GM19438 (cell line): ENCODE data around the gene SND1.
"Not testable (repeated sequence)": the region's sequence is repeated elsewhere in the genome, so short reads cannot be mapped to it uniquely, and the experiment has no call there.

Source experiments
- ATAC-seq: cut with Tn5 transposase; IDR thresholded peaks from one replicate; pipeline ENCODE4 v1.9.1; 2021; ENCODE audit warnings: low read depth; ENCODE audit not compliant: unreplicated experiment

SND1 gene

GRCh38 chr7:128102490-128103291 is 450.7 kb downstream of the SND1 start:
- ATAC-seq = no peak

DNA sequence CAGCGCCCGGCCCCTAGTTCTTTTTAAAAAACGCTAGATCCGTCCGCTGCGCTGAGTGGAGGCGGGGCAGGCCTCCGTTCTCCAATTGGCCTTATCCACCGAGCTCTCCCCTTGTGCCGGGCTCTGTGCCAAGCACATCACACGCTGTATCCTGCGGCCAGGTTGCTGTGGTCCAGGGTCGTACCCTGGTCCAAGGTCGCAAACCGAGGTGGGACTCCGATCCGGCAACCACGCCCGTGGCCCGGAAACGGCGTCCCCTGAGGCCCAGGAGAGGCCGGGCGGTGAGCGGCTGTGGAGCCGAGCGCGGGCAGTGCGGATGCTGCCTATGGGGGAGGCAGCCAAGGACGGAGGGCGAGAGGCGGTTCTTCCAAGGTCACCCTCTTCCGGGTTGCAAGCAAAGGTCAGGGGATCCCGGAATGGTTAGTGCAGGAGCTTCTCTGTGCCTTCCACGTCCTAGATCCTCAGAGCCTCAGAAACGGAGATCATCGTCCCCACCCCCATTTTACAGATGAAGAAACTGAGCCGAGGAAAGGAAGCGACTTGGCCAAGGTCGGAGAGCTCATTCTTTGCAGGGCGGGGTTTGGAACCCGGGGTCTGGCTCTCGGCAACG is 451.6 kb downstream of the SND1 start:
- ATAC-seq = no peak

- ATAC-seq = no peak
These were observed 452.2 kb downstream of the SND1 start for GRCh38 chr7:128104108-128104742.

GRCh38 chr7:128105228-128106022 is 453.4 kb downstream of the SND1 start:
- ATAC-seq = no peak

- no peak for ATAC-seq
These were observed 454.8 kb downstream of the SND1 start for GRCh38 chr7:128106821-128107220.

GRCh38 chr7:128107516-128107915 is 455.5 kb downstream of the SND1 start:
- not testable (repeated sequence) for ATAC-seq

DNA sequence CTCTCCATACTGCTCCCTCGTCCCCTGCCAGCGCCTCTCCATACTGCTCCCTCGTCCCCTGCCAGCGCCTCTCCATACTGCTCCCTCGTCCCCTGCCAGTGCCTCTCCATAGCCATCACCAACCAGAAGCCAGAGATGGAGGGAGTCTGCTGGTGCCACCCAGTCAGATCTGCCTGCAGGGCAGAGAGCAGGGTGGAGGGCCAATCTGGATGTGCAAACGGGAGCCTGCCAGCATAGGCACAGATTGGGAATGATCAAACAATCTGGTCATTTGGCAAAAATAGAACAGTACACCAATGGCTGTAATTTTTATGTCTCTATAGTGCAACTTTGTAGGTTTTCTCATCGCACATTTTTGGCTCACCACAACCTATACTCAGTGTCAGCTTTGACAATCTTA is 456.1 kb downstream of the SND1 start:
- no peak for ATAC-seq

DNA sequence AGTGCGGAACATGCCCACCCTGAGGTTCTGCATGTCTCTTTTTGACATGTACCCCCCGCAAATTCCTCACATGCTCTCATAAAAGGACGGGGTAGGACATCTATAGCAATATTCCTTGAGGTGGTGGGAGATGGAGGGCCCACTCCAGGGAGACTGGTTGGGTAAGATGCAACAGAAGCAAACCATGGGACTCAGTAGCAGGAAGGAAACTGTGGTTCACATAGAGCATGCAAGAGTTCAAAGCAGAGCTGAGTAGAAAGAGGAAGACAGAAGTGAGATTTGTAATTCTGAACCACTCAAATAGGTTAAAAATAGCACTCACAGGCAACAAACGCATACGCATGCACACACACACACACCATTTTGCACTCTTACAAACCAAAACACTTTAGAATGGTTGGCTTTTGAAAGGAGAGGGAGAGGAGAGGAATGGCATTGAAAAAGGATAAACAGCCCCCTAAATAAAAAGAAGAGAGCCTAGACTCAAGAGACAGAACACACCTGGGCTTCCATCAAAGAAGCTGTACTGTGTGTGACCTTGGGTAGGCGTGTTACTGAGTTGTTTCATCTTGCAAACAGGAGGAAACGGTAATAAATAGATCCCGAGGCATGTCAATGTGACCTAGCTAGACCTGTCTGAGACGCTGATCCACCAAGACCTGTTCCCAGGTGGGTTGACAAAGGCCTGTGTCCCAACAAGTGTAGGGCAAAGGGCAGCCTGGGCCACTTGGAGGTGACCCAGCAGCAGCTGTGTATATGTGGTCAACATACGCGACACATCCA is 456.8 kb downstream of the SND1 start:
- ATAC-seq = peak; percentile 82

DNA sequence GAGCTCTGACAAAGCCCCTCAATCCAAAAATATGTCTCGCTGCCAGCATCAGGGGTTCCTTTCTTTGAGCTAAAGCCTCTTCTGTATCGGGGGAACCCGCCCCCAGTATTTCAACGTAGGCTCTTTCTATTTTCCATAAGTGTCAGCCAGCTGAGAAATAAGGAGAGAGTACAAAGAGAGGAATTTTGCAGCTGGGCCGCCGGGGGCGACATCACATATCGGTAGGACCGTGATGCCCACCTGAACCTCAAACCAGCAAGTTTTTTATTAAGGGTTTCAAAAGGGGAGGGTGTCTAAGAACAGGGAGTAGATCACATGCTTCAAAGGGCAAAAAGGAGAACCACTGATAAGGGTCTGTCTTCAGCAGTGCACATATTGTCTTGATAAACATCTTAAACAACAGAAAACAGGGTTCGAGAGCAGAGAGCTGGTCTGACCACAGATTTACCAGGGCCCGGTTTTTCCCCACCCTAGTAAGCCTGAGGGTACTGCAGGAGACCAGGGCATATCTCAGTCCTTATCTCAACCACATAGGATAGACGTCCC is 457.5 kb downstream of the SND1 start:
- not testable (repeated sequence) for ATAC-seq

DNA sequence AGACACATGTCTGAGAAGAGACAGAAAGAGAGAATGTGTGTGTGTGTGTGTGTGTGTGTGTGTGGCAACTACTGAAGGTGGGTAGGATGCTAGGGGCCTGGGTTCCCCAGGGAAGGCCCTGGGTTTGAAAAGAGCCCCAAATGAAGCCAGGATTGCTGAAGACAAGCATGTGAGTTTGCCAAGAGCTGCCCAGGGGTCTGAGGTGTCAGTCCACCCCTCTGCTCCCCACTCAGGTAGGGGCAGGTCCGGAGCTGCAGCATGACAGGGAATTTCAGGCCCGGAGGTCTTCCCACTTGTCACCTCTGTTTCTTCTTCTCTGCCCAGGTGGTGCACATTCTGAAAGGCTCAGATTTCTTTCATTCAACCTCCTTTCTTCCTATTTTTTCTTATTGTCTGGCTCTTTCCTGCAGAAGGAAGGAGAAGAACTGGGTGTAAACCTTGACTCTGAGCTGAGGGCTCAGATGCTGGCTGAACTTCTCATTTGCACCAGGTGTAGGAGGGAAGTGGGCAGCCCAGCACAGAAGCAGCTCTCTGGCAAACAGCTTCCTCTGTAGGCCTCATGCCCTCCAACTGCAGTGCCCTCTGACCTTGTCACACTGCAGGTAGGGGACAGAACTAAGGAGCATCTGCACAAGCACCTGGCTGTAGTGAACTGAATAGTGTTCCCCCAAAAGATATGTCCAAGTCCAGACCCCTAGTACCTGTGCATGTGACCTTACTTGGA is 458.8 kb downstream of the SND1 start:
- ATAC-seq = no peak

GRCh38 chr7:128112018-128112780 is 460.2 kb downstream of the SND1 start:
- ATAC-seq = no peak

DNA sequence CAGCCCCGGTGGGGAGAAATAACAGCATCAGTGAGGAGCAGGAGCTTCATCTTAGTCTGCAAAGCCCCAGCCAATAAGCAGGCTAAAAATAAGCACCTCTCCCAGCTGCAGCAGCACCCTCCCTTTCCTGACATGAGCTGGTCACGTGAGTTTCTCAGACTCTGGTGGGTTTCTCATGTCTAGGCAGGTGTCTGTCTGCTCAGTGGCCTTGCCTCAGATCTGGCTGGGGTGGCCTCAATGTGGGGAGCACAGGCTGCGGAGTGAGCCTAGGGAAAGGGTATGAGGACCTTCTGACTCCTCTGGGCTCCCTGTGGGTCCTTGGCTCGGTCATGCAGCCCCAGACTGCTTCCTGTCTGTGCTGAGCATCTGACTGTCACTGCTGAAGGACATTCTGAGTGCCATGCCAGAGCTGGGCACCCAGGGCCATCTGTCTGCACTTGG is 460.8 kb downstream of the SND1 start:
- ATAC-seq = no peak

- no peak for ATAC-seq
These were observed 461.8 kb downstream of the SND1 start for GRCh38 chr7:128113839-128114238.

DNA sequence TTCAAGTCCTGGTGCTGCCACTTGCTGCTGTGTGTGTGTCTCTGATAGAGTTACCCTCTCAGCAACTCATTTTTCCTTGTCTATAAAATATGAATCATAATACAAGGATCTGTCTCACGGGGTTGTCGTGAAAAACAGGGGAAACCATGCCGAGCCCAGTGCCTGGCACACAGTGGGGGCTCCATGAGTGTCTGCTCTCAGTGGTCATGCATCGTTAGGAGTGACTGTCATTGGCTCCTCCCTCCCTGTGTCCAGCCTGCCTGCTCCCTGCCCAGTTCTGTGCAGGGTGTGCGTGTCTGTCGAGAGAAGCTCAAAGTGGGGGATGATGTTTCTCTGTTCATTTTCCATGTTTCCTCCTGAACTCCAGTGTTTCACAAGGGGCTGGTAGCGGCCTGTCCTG is 462.8 kb downstream of the SND1 start:
- ATAC-seq = no peak

- no peak for ATAC-seq
These were observed 463.4 kb downstream of the SND1 start for GRCh38 chr7:128115336-128115820.

- ATAC-seq = no peak
These were observed 464.1 kb downstream of the SND1 start for GRCh38 chr7:128115821-128116723.

GRCh38 chr7:128116740-128117139 is 464.7 kb downstream of the SND1 start:
- no peak for ATAC-seq
